ENCODE results near the gene HIGD1C. TPM values are rescaled to one million over a fixed set of nuclear protein-coding genes. Genes with fewer than 3 reads are reported as not detected.
A peak's percentile ranks its signal among the peaks of the same experiment; 100 is the strongest.

HIGD1C gene
- total and polyA plus RNA-seq, 2 of the 8 experiments (the other 6 are each of a cell fraction or from before 2014, with no cell fraction given) = not detected

GRCh38 chr12:50979369-50980052, 27.2 kb downstream of the HIGD1C start:
- Histone ChIP-seq H4K5ac (ENCODE audit: insufficient read length, low read depth, low read length) (no peak overlapping the region), H3K56ac (replicated peaks; ENCODE audit: insufficient read length, low read depth, low read length) (no peak overlapping the region), H2AFZ (ENCODE audit: low read length) (no peak overlapping the region), H3K79me2 (ENCODE audit: control insufficient read depth in 1 of 2, insufficient read depth in 2 of 2, low read length in 2 of 2) (no peaks in the 10 kb centered on the region), H3K4ac (replicated peaks; ENCODE audit: insufficient read length, low read depth, low read length) (no peak overlapping the region), H3K27ac (ENCODE audit: low read depth, low read length) (no peak overlapping the region), H3K14ac (ENCODE audit: insufficient read length) (no peak overlapping the region), H3K23me2 (ENCODE audit: low read depth, low read length) (no peaks in the 10 kb centered on the region), H4K20me1 (replicated peaks in 1 of 2; ENCODE audit: control insufficient read depth in 1 of 2, insufficient read depth in 2 of 2, low read length in 2 of 2) (no peaks in the 10 kb centered on the region), H3K9ac (replicated peaks in 1 of 4; ENCODE audit: extremely low read depth in 1 of 4, low read depth in 3 of 4, low read length in 3 of 4) (no peak overlapping the region), H4K91ac (replicated peaks; ENCODE audit: insufficient read length, low read length) (no peak overlapping the region), H2BK12ac (ENCODE audit: low read depth, low read length) (no peak overlapping the region), H2BK20ac (ENCODE audit: low read length) (no peak overlapping the region), H3K4me1 (replicated peaks in 1 of 4; ENCODE audit: control insufficient read depth in 3 of 4, insufficient read depth in 4 of 4, low read length in 3 of 4) (no peaks in the 10 kb centered on the region), H4K8ac (ENCODE audit: extremely low read depth, insufficient read depth, low read length) (no peak overlapping the region; the same call in 1 of the 2 replicates), H3K36me3 (ENCODE audit: control insufficient read depth in 2 of 4, insufficient read depth in 4 of 4, low read length in 3 of 4) (no peaks in the 10 kb centered on the region), H2BK120ac (replicated peaks; ENCODE audit: low read depth, low read length) (no peak overlapping the region), H2BK15ac (ENCODE audit: low read length) (no peak overlapping the region), H2AK5ac (ENCODE audit: low read depth, low read length) (no peak overlapping the region), H3K23ac (ENCODE audit: insufficient read length) (no peak overlapping the region), H3K18ac (ENCODE audit: extremely low read depth, low read length) (no peak overlapping the region), H3K27me3 (replicated peaks in 1 of 4; ENCODE audit: control insufficient read depth in 3 of 4, extremely low read depth in 1 of 4, insufficient read depth in 3 of 4, low read length in 3 of 4) (no peaks in the 10 kb centered on the region), H3K4me3 (ENCODE audit: extremely low read depth in 1 of 4, insufficient read depth in 2 of 4, low read depth in 3 of 4, low read length in 4 of 4) (no peak overlapping the region), H3K79me1 (ENCODE audit: low read depth, low read length) (no peaks in the 10 kb centered on the region), H3K4me2 (ENCODE audit: insufficient read depth in 1 of 2, low read depth in 2 of 2, low read length in 2 of 2) (no peak overlapping the region), H3K9me3 (ENCODE audit: insufficient read depth in 2 of 2, low read depth in 1 of 2, low read length in 1 of 2) (no peaks in the 10 kb centered on the region), H2BK5ac (ENCODE audit: low read depth, low read length) (no peak overlapping the region)
- FAIRE-seq (no peak), DNase-seq (ENCODE audit: low read depth in 1 of 2, low spot score in 2 of 2) (no peak)
- CTCF ChIA-PET (ENCODE audit: partially characterized antibody) = interaction anchor here (0.6 kb wide), 1 partner anchor 154 kb away, joined by 6 read pairs; no protein-coding TSS in a partner anchor
- POLR2A ChIA-PET (ENCODE audit: partially characterized antibody) = interaction anchor here (0.5 kb wide), 1 partner anchor 104 kb away, joined by 3 read pairs; no protein-coding TSS in a partner anchor
- TF ChIP-seq MAFK (IDR thresholded peaks at IDR 0.05; ENCODE audit: low read depth, low read length) (peak; percentile 89), CTBP2 (IDR thresholded peaks at IDR 0.05; ENCODE audit: borderline replicate concordance, insufficient read depth, insufficient read length, low read length) (no peak)
- 86% methylated on average over 6 of the region's 6 CpGs; no CpG with 5 or more reads in 1 of the 2 experiments for WGBS, 2 experiments (ENCODE audit: extremely low coverage in 1 of 2, insufficient coverage in 1 of 2, insufficient read length in 1 of 2, insufficient replicate concordance in 2 of 2, low coverage in 1 of 2, low lambda C conversion rate in 2 of 2, missing lambda C conversion rate in 1 of 2)

Data from H1 (cell line).